Measurements from ENCODE around the gene COL5A1.
"Not testable (repeated sequence)": the region's sequence is repeated elsewhere in the genome, so short reads cannot be mapped to it uniquely, and the experiment has no call there.

The COL5A1 gene

DNA sequence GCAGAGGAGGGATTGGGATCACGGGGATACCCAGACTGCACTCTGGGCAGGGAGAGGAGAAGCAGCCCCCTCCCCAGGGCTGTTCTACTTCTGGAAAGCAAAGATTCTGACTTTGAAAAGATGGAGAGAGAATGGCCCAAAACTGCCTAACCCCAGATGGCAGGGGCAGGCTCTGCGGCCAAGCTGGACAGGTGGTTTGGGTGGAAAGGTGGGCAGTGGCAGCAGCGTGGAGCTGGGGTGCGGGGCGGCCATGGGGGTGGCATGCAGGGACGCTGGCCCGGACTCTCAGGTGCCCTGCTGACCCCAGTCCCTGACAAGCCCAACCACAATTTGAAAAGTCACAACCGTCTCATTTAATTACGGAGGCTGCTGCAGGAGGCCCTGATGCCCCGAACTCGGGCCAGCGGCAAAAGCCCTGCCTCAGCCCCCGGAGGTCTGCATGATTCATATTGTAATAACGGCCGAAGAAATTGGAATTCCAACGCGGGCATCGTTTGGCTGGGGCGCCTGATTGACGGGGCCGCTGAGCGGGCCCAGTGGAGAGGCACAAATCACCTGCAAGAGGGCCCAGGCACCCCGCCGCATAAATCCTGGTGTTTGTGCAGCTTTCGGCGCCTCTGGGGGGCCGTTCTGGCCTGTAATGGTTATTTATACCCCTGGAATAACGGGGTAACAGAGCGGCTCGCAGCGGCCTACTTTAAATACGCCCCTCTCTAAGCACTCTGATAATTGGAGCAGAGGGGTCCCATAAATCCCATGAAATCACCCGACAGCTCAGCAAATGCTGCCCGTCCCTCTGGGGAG lies 197.2 kb downstream of the COL5A1 start:
- DNase-seq (ENCODE audit: low spot score) = no peak

DNA sequence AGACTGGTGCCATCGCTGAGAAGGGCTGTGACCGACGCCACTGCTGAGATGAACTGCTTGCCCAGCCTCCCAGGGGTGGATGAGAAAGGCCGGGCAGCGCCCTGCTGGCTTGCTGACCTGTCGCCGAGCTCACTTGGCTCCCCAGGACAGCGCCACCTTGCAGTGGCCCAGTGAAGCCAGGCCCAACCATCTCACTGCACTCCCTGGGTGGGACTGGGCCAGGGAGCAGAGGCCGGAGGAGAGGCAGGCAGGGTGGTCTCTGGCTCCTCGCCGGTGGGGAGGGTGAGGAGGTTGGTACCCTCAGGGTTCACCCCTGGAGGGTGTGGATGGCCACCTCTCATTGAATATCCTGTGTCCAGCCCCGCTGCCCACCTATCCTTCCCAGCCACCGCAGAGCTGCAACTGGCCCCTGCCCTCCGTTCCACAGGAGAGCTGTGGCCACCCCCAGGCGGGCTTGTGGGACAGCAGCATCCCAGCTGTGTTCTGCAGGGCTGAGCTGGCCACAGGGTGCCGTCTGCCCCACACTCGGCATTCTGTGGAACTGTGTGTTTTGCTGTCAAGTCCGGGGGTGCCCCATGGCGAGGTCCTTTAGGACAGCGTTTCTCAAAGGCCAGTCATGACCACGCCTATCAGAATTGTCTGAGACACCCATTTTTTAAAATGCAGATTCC lies 198.0 kb downstream of the COL5A1 start:
- DNase-seq (ENCODE audit: low spot score) = no peak

DNA sequence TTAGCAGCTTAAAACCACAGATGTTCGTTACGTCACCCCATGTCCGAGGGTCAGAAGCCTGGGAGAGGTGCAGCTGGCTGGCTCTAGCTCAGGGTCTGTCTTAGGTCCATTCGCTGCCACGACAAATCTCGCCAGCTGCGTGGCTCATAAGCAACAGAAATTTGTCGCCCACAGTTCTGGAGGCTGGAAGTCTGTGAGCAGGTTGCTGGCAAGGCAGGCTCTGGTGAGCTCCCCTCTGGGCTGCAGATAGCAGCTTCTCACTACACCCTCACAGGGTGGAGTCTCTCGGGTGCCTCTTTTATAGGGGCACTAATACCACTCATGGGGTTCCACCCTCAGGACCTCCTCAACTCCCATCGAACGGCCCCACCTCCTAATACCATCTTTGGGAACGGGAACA lies 198.9 kb downstream of the COL5A1 start:
- DNase-seq (ENCODE audit: low spot score) = no peak

GRCh38 chr9:134841180-134841904 lies 199.7 kb downstream of the COL5A1 start:
- DNase-seq (ENCODE audit: low spot score) = no peak

DNA sequence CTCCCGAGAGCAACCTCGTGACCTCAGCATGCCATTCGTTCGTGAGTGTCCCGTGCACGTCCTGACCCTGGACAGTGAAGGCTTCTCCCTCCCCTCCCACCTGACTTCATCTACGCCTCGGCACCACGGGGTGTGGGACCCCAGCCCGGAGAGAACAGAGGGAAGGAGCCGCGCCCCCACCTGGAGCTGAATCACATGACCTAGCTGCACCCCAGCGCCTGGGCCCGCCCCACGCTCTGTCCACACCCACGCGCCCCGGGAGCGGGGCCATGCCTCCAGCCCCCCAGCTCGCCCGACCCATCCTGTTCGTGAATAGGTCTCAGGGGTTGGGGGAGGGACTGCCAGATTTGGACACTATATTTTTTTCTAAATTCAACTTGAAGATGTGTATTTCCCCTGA lies 200.7 kb downstream of the COL5A1 start:
- no peak for DNase-seq (ENCODE audit: low spot score)

- no peak for DNase-seq (ENCODE audit: low spot score)
Observed at GRCh38 chr9:134843740-134844139, 202.1 kb downstream of the COL5A1 start.

DNA sequence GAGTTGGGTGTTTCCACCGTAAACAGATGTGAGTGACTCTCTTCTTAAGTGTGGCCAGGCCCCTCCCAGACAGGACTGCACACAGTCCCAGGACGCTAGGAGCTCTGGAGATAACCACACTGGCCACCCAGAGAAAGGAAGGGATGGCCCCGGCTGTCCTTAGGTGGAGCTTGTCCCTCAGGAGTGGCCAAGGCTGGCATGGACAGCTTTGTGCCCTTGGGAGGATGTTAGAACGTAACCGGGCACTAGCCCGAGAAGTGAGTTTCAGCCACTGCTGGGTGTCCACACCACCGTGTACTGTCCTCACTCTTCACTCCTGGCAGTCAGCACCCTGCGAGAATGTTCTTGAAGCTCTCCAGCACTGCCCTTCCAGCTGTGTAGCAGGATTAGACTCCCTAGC lies 203.2 kb downstream of the COL5A1 start:
- no peak for DNase-seq (ENCODE audit: low spot score)

- DNase-seq (ENCODE audit: low spot score) = no peak
Observed at GRCh38 chr9:134846187-134846586, 204.6 kb downstream of the COL5A1 start.

- DNase-seq (ENCODE audit: low spot score) = no peak
Observed at GRCh38 chr9:134846699-134847098, 205.1 kb downstream of the COL5A1 start.

- DNase-seq (ENCODE audit: low spot score) = no peak
Observed at GRCh38 chr9:134847138-134847537, 205.5 kb downstream of the COL5A1 start.

DNA sequence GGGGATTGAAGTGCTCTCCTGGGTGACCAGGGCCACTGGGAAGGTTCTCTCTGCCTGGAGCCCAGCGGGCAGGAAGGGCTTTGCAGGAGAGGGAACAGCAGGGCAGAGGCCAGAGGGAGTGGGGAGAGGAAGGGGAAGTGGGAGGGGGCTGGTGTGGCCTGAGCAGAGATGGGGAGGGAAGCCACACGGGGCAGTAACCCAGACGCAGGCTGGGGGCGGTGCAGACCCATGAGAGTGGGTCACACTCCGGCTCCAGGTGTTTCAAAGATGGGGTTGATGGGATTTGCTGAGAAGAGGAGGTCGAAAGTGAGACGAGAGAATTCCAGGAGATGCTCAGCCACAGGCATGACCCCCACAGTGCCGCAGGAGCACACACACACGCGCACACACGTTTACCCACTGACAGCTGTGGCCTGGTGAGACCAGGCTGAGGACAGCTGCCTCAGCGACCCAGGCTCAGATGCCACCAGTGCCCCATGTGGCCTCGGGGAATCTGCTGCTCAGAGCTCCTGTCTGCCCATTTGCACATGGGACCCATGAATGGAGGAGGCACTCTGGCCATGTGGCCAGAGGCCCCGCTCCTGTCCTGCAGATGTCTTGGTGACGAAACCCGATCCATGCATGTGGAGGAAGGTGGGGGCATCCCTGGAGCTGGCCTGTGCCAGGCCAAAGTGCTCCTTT lies 206.3 kb downstream of the COL5A1 start:
- no peak for DNase-seq (ENCODE audit: low spot score)

GRCh38 chr9:134848504-134848903 lies 206.9 kb downstream of the COL5A1 start:
- DNase-seq (ENCODE audit: low spot score) = no peak

- no peak for DNase-seq (ENCODE audit: low spot score)
Observed at GRCh38 chr9:134850611-134851010, 209.0 kb downstream of the COL5A1 start.

DNA sequence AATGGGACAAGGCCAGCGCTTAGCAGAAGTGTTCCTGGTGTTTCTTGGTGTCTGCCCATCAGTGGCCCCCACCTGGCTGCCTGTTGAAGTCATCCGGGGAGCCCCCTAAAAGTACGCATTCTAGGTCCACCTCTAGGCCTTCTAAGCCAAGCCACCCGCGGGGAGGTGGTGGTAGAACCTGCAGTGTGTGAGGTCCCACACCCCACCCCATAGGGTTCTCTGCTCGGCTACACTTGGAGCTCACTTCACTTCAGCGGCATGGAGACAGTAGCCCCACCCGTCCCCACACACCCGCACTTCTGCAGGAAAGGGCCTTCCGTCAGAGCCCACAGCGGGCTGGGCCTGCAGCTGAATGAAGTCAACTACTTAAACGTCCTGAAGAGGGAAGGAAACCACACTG lies 209.4 kb downstream of the COL5A1 start:
- DNase-seq (ENCODE audit: low spot score) = no peak

- DNase-seq (ENCODE audit: low spot score) = no peak
Observed at GRCh38 chr9:134852906-134853654, 211.5 kb downstream of the COL5A1 start.

DNA sequence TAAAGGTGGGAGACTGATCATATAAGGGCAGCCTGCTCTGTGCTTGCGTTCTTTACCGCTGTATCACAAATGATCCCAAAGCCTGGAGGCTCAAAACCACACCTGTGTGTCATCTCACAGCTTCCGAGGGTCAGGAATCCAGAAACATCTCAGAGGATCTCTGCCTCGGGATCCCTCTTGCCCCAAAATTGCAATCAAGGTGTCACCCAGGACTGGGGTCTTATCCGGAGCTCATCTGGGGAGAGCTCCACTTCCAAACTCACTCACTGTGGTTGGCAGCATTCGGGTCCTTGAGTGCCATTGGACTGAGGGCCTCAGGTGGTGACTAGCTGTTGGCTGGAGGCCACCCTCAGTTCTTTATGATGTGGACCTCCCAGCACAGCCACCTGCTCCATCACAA lies 212.3 kb downstream of the COL5A1 start:
- no peak for DNase-seq (ENCODE audit: low spot score)

DNA sequence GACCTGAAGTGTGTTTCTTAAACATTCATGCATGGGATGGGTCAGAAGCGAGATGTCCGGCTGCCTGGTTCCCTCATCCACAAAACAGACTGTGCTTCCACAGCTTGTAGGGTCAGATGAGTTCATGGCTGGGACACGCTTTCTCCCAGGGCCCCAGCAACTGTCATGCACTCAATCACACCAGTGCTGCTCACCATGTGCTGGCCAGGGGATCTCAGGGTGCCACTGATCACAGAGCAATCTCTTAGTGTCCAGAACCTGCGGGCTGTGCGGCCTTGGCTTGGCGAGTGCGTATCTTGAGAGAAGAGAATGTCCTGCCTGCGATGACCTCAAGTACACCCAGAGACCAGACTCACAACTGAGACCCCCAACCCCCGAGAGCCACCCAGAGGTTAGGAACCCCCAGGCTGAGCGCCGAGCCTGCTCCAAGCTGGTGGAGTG lies 213.0 kb downstream of the COL5A1 start:
- no peak for DNase-seq (ENCODE audit: low spot score)

GRCh38 chr9:134855231-134855899 lies 213.8 kb downstream of the COL5A1 start:
- no peak for DNase-seq (ENCODE audit: low spot score)

- DNase-seq (ENCODE audit: low spot score) = no peak
Observed at GRCh38 chr9:134855900-134856377, 214.3 kb downstream of the COL5A1 start.

DNA sequence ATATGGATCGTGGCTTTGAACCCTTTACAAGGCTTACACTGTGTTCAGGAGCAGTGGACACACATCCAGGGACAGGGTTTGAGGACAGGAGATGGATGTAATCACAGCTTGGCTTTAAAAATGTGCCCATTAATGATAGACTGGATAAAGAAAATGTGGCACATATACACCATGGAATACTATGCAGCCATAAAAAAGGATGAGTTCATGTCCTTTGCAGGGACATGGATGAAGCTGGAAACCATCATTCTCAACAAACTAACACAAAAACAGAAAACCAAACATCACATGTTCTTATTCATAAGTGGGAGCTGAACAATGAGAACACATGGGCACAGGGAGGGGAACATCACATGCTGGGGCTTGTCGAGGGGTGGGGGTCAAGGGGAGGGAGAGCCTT lies 215.8 kb downstream of the COL5A1 start:
- DNase-seq (ENCODE audit: low spot score) = not testable (repeated sequence)
